ENCODE results near the gene SMARCAD1. TPM values are rescaled to one million over a fixed set of nuclear protein-coding genes. Genes with fewer than 3 reads are reported as not detected.

The SMARCAD1 gene
- total and polyA plus RNA-seq, 9 of the 15 experiments (the other 6 are each of a cell fraction or from before 2014, with no cell fraction given): 11.2 to 52.2 (median 34.6) TPM

GRCh38 chr4:94307231-94307871 lies 99.7 kb downstream of the SMARCAD1 start (continued):
- no peak for TF ChIP-seq ZNF280A (IDR thresholded peaks at IDR 0.05; ENCODE audit: low read depth, partially characterized antibody)
- TF ChIP-seq ZNF778 (CRISPR knock-in tag; IDR thresholded peaks at IDR 0.05): no peak
- no peak for TF ChIP-seq GABPA (tag; conservative IDR thresholded peaks at IDR 0.05; ENCODE audit: low read depth)
- no peak for TF ChIP-seq BRD4 (IDR thresholded peaks at IDR 0.05)
- TF ChIP-seq SAP30 (IDR thresholded peaks at IDR 0.05; ENCODE audit: borderline replicate concordance, insufficient read depth, low read depth, low read length, poor library complexity, severe bottlenecking): no peak
- TF ChIP-seq, protein P1, sequence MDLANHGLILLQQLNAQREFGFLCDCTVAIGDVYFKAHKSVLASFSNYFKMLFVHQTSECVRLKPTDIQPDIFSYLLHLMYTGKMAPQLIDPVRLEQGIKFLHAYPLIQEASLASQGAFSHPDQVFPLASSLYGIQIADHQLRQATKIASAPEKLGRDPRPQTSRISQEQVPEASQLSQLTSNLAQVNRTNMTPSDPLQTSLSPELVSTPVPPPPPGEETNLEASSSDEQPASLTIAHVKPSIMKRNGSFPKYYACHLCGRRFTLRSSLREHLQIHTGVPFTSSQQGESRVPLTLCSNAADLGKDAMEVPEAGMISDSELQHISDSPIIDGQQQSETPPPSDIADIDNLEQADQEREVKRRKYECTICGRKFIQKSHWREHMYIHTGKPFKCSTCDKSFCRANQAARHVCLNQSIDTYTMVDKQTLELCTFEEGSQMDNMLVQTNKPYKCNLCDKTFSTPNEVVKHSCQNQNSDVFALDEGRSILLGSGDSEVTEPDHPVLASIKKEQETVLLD (IDR thresholded peaks at IDR 0.05): no peak
- TF ChIP-seq, protein P2, sequence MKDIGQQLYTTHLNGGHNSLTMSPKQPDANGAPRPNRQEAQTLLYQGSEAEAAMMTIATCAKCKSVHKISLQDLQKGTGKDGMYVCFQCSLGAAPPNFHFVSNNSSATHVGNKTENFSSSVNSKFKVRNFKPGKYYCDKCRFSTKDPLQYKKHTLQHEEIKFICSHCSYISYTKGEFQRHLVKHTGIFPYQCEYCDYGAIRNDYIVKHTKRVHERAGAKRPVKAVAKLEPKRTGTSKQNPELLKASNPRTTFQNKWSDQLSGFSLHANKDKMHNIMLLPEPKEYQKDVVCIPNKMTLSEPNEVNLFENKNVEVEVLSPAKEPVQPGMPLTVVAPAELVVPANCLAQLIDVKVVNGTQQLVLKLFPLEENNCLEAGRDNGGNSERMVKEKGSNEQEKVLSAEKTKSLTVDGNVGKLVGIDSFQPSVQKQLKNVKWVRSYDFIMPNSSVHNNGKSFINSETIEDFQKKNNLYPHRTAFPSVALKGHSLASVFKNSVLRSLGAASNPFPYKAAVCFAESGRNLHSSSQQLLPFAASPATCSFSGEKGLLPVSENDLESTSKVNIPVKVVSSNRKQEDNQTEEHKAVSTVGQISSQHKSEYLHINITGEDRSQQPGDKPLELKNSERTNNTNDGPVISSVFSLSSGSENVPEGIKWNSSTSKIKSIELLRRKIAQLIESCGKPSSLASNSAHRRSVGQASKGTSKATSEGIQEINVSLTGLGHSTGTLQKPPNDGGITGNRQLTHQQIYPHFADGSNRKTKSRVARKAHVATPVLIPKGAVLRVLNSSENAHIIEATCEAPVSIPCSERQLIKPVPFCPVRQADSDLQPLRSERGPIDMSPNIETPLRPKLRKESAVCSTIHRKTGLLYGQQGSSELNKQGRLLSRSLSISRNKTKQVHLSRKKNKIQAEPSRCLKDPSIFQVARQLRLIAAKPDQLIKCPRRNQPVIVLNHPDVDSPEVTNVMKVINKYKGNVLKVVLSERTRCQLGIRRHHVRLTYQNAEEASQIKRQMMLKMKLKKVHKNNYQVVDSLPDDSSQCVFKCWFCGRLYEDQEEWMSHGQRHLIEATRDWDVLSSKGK (CRISPR knock-in tag; IDR thresholded peaks at IDR 0.05): no peak
- TF ChIP-seq DACH1 (IDR thresholded peaks at IDR 0.05; ENCODE audit: partially characterized antibody): no peak
- TF ChIP-seq ARNT (IDR thresholded peaks at IDR 0.05): no peak
- no peak for TF ChIP-seq EGR1 (conservative IDR thresholded peaks at IDR 0.05)
- TF ChIP-seq ZBTB7A (IDR thresholded peaks at IDR 0.05; ENCODE audit: borderline replicate concordance, control insufficient read depth, low read depth, low read length): no peak
- TF ChIP-seq GTF3C2 (IDR thresholded peaks at IDR 0.05; ENCODE audit: borderline replicate concordance, extremely low read depth, insufficient read length): no peak
- TF ChIP-seq KLF13 (tag; IDR thresholded peaks at IDR 0.05; ENCODE audit: borderline replicate concordance, low read depth): no peak
- no peak for TF ChIP-seq ATF2 (CRISPR knock-in tag; IDR thresholded peaks at IDR 0.05)
- no peak for TF ChIP-seq FOXJ3 (CRISPR knock-in tag; IDR thresholded peaks at IDR 0.05)
- no peak for TF ChIP-seq CREB1 (IDR thresholded peaks at IDR 0.05)
- no peak for TF ChIP-seq CREB1 (CRISPR knock-in tag; IDR thresholded peaks at IDR 0.05)

Measured in K562 (cell line).